Measurements from ENCODE around the gene OR8J1.
"Not testable (repeated sequence)": the region's sequence is repeated elsewhere in the genome, so short reads cannot be mapped to it uniquely, and the experiment has no call there.

OR8J1 gene, protein sequence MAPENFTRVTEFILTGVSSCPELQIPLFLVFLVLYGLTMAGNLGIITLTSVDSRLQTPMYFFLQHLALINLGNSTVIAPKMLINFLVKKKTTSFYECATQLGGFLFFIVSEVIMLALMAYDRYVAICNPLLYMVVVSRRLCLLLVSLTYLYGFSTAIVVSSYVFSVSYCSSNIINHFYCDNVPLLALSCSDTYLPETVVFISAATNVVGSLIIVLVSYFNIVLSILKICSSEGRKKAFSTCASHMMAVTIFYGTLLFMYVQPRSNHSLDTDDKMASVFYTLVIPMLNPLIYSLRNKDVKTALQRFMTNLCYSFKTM

DNA sequence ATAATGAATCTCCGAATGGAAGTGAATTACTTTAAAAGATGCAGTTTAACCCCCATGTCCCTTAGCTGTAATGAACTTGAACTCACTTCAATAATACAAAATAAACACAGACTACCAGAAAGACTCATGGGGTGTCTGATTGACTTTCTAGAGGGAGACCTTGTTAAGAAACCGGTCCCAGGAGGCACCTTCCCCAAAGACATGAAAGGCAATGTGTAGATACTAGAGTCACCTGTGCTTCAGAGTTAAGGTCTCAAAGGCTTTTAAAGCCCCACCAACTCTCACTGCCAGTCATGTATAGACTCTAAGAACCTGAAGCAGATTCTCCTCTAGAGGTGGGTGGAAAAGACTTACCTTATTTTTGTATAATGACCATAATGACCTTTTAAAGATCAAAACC is at the start of gene OR8J1:
Gene OR8J1 (plus strand): TSS at position 301 of the 400 bp plus-strand sequence. CDS start 5,956 bp downstream, outside the sequence.
- no peak for DNase-seq

DNA sequence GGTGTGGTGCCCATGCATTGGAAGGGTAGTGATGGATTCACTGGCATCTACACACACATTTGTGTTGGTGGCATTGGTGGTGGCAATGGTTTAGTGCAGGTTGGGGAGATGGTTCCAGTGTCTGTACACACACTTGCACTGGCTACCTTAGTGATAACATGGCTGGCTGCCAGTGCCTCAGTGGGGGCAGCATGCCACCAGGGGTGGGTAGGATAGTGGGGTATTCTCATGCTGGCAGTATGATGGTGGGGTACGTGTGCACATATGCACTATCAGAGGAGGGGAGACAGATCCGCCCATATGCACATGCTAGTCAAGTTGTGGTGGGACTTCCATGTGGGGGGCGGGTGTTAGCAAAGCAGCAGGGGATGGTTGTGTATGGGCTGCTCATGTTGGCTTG is 46.3 kb upstream of the OR8J1 start:
- no peak for DNase-seq

DNA sequence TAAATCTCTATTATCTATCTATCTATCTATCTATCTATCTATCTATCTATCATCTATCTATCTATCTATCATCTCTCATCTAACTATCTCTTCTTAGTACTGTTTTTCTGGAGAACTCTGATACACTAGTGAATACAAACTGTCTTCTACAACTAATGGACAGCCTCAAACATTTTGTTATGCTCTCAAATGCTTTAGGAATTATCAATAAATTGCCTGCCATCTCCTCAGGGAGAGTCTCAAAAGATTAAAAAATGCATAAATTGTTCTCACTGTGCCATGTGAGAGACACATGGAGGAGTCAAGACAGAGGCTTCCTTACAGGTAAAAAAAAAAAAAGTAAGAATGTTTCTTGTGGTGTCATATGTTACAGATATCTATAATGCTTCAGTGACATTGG is 39.2 kb upstream of the OR8J1 start, which contains the start of gene OR8K3:
Gene OR8K3 (plus strand): TSS at position 301 of the 400 bp plus-strand sequence. CDS start 3,163 bp downstream, outside the sequence.
- no peak for DNase-seq

DNA sequence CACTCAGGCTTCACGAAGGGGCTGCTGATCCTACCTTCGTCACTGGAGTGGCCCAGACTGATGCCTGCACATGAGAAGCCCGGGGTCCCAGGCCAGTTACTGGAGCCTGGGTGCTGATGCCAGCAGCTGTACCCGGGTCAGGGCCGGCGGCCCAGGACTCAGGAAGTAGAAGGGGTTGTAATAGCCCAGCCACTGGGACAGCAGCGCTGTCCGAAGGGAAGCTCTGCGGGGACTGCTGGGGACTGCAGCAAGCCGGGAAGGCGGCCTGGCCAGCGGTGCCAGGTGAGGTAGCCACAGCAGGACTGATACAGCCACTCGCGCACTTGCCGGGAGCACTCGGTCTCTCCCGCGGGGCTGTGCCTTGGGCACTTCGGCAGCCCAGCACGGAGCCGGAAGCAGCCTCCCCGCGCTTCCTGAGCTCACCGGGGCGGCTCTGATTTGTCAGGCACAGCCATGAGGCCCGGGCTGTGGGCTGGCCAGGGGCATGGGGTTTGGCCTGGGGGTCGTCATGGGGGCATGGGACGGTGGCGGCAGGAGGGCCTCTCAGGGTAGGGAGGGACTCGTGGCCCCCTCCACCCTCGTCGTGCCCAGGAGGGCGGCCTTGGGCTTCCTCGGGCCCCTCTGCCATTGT is 22.1 kb upstream of the OR8J1 start:
- no peak for DNase-seq

DNA sequence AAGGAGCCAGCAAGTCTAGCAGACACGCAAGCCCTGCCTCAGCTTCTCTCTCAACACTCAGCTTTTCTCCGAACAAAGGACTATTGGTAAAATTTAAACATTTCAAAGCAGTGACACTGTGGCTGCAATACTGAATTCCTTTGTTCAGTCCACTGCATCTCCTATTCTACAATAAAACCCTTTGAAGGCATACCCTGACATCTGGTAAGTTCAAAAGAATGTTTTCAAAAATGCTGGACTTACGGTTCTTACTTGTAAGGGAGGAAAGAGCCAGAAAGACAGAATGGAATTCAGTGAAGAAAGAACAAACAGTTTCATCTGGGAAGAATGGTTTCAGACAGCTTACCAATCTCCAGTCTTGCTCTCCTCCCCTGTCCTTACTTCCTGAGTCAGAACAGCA is 20.9 kb upstream of the OR8J1 start:
- peak; percentile 7 for DNase-seq

DNA sequence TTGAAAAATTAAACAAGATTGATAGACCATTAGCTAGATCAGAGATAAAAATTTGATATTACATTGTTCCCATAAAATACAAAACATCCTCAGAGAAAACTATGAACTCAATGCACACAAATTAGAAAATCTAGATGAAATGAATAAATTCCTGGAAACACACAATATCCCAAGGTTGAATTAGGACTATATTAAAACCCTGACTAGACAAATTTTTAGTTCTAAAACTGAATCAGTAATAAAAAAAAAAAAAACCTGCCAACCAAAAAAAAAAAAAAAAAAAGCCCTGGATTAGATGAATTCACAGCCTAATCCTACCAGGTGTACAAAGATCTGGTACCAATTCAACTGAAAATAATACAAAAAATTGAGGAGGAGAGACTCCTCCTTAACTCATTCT is 13.8 kb upstream of the OR8J1 start:
- DNase-seq, result no peak

DNA sequence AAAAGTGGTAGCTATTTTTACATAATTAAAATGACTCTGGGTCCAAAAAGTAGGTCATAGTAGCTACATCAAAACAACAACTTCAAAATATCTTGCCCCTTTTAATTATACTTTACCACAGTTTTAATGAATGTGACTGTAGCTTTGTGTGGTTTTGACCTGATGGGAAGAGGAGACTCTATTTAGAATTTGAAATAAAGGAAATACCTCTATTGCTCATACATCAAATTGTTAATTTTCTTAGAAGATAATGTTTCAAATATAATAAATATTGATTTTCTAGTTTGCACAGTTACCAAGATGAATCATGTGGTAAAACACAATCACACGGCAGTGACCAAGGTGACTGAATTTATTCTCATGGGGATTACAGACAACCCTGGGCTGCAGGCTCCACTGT is 8.4 kb upstream of the OR8J1 start, which contains the start of gene OR8K1:
Gene OR8K1 (plus strand): TSS at position 301 of the 400 bp plus-strand sequence. CDS start 0 bp downstream, at position 301.
- no peak for DNase-seq

DNA sequence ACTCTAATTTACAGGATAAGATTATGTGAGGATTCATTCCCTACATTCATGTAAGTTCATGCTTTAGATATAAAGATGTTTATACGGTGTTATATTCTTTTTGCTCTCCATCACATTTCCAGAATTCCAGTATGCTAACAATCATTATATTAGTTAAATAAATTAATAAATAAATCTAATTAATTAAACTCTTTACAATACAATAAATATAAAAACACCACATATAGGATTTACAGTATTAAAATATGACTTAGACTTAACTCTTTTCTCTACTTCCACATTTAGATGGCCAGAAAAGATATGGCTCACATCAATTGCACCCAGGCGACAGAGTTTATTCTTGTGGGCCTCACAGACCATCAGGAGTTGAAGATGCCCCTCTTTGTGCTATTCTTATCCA is 21.2 kb downstream of the OR8J1 start, which contains the start of gene OR8U1:
Gene OR8U1 (plus strand): TSS at position 301 of the 400 bp plus-strand sequence. CDS start 0 bp downstream, at position 301.
- DNase-seq, result no peak

DNA sequence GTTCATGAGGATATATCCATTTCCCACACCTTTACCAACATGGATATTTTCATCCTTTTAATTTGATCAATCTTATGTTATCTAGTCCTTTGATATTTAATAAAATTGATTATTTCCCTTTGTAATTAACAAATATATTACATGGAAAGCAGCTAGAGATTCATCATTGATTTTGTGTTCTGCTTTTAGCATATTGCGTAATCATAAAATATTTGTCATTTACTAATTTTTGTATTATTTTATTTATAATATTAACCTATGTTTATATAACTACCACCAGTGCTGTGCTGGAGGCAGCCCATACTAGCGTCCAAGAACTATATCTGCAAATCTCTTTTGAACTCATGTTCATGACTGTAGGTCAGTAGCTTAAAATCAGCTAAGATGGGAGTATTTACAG is 26.0 kb downstream of the OR8J1 start:
- no peak for DNase-seq

DNA sequence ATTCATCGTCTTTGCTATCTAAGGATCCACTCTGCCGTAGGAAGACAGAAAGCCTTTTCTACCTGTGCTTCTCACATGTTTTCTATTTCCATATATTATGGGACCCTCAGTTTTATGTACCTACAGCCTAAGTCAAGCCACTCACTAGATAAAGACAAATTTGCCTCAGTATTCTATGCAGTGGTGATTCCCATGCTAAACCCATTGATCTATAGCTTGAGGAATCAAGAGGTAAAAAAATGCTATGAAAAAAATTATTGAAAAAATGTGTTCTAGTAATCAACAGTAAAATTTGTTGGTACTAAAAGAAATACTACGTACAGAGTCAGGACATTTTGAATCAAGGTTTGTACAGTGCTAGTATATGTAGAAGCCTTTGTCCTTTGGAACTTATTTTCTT is 40.3 kb downstream of the OR8J1 start:
- DNase-seq, result no peak

DNA sequence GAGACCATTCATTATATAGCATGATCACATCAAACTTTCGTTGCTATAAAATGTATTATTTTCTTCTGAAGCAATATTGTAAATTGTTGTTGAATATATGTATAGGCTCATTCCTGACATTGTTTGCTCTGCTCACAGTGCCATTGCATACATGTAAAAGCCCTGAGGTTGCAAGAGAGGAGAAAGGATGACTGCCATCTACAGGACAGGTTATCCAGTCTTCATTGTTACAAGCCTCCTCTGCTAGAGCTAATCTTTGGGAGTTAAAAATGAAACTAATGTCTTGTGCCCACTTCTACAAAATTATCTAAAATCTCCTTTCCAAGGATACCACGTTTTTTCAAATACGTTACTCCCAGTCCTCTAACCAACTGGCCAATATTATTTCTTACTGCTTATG is 42.0 kb downstream of the OR8J1 start:
- no peak for DNase-seq

DNA sequence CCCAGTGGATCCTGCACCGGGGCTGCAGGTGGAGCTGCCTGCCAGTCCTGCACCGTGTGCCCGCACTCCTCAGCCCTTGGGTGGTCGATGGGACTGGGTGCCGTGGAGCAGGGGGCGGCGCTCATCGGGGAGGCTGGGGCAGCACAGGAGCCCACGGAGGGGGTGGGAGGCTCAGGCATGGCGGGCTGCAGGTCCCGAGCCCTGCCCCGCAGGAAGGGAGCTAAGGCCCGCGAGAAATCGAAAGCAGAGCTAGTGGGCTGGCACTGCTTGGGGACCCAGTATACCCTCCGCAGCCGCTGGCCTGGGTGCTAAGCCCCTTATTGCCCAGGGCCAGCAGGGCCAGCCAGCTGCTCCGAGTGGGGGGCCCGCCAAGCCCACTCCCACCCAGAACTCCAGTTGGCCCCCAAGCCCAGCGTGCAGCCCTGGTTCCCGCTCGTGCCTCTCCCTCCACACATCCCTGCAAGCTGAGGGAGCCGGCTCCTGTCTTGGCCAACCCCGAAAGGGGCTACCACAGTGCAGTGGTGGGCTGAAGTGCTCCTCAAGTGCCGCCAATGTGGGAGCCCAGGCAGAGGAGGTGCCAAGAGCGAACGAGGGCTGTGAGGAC is 47.9 kb downstream of the OR8J1 start:
- not testable (repeated sequence) for DNase-seq

DNA sequence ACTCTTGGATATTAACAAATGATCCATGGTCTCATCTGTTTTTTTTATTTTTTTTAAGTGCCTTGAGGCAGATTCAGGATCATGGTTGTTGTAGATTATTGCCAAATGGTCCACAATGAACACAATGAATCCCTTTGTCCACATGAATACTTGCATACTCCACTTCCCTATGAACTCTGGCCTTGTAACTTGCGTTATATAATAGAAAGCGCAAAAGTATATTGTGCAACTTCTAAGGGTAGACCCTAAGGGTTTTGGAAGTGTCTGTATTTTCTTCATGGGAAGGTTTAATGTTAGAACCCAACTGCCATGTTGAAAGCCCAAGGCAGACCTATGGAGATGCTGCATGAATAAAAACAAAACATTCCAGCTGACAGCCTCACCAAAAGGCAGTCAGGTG is 50.3 kb downstream of the OR8J1 start:
- DNase-seq, result no peak

DNA sequence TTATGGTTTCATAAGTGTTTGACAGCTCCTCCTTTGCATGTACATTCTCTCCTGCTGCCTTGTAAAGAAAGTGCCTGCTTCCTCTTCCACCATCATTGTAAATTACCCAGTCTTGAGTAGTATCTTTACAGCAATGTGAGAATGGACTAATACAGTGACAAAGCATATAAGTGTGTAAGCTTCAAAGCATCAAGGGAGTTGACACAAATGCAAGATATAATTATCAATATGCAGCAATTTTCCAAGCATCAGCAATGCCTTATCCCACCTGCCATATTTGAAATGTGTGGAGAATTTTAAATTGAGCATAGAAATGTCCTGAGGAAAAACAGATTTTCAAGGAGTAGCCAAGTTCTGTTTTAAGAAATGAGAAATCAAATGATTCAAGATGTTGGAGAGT is 56.7 kb downstream of the OR8J1 start:
- no peak for DNase-seq

Data from midbrain (tissue), 1 donor.